DND-41 (cell line): ENCODE measurements around the gene CACNA1A.

Experiments
- ATAC-seq: fragments of 200-7000 bp; cut with Tn5 transposase; 3 replicates; pipeline ENCODE4 v1.9.1; 2021; ENCODE audit warnings: low read depth; ENCODE audit not compliant: insufficient read depth
- DNase-seq: peaks from one replicate; pipeline ENCODE4 v3.0.0-alpha.2; 2020
- H2AFZ ChIP-seq: 2 replicates; pipeline ENCODE4 v1.6.0; 2012; ENCODE audit warnings: low read depth, low read length
- H3K27ac ChIP-seq: 2 replicates; pipeline ENCODE4 v1.5.1; 2012; ENCODE audit warnings: low read length, inconsistent platforms
- H3K27me3 ChIP-seq: fragments of 200-600 bp; sonication (generic); 2 replicates; pipeline ENCODE4 v1.6.0; 2012; ENCODE audit warnings: low read length, mild to moderate bottlenecking, inconsistent platforms; ENCODE audit not compliant: insufficient read depth, poor library complexity
- H3K36me3 ChIP-seq: 2 replicates; pipeline ENCODE4 v1.5.1; 2012; ENCODE audit warnings: low read length, inconsistent platforms; ENCODE audit not compliant: insufficient read depth
- H3K4me1 ChIP-seq: 2 replicates; pipeline ENCODE4 v1.5.1; 2012; ENCODE audit warnings: mild to moderate bottlenecking, low read length; ENCODE audit not compliant: insufficient read depth
- H3K4me2 ChIP-seq: 2 replicates; pipeline ENCODE4 v1.6.0; 2012; ENCODE audit warnings: mild to moderate bottlenecking, moderate library complexity, low read length, inconsistent platforms; ENCODE audit not compliant: insufficient read depth
- H3K4me3 ChIP-seq, 2 experiments: fragments of 200-600 bp in 1 of 2; shearing (Covaris generic) in 1 of 2; 2 replicates each; pipeline ENCODE4 v1.5.1; 2012 to 2016; ENCODE audit warnings: inconsistent platforms in 2 of 2, low read length in 2 of 2, mild to moderate bottlenecking in 2 of 2, low read depth in 1 of 2, moderate library complexity in 1 of 2
- H3K79me2 ChIP-seq: 2 replicates; pipeline ENCODE4 v1.6.0; 2012; ENCODE audit warnings: low read length, inconsistent platforms; ENCODE audit not compliant: insufficient read depth
- H3K9ac ChIP-seq: 2 replicates; pipeline ENCODE4 v1.6.0; 2012; ENCODE audit warnings: low read depth, mild to moderate bottlenecking, inconsistent platforms, low read length, moderate library complexity
- H3K9me3 ChIP-seq: 2 replicates; pipeline ENCODE4 v1.5.1; 2012; ENCODE audit warnings: low read length, moderate library complexity, mild to moderate bottlenecking, inconsistent platforms; ENCODE audit not compliant: insufficient read depth, severe bottlenecking
- H4K20me1 ChIP-seq: 2 replicates; pipeline ENCODE4 v1.6.0; 2012; ENCODE audit warnings: low read length; ENCODE audit not compliant: insufficient read depth
- CTCF ChIP-seq: IDR thresholded peaks from 2 replicates; pipeline ENCODE4 v1.5.1; 2012; ENCODE audit warnings: borderline replicate concordance, low read length, moderate library complexity, mild to moderate bottlenecking; ENCODE audit not compliant: poor library complexity, severe bottlenecking; ENCODE audit errors: extremely low read depth
- EZH2 ChIP-seq: IDR thresholded peaks from 3 replicates; pipeline ENCODE4 v1.6.1; 2012; ENCODE audit warnings: borderline replicate concordance, low read depth, mild to moderate bottlenecking, moderate library complexity, low read length, inconsistent platforms; ENCODE audit not compliant: severe bottlenecking

CACNA1A gene

GRCh38 chr19:13198634-13199033 is 307.6 kb downstream of the CACNA1A start:
- no peak overlapping the region for H3K9ac ChIP-seq

GRCh38 chr19:13195678-13196077 is 310.6 kb downstream of the CACNA1A start:
- Histone ChIP-seq H3K36me3 (no peaks in the 10 kb centered on the region), H3K9ac (no peak overlapping the region), H3K4me2 (no peak overlapping the region), H3K79me2 (no peaks in the 10 kb centered on the region), H3K9me3 (no peaks in the 10 kb centered on the region), H3K4me1 (no peaks in the 10 kb centered on the region), H4K20me1 (no peaks in the 10 kb centered on the region), H3K27ac (no peak overlapping the region), H3K27me3 (no peaks in the 10 kb centered on the region), H3K4me3 (no peak overlapping the region), H2AFZ (no peak overlapping the region)
- ATAC-seq (no peak), DNase-seq (no peak)
- TF ChIP-seq CTCF (peak; percentile 32), EZH2 (no peak)

More at GRCh38 chr19:13198634-13199033, 307.6 kb downstream of the CACNA1A start:
- Histone ChIP-seq H4K20me1 (no peaks in the 10 kb centered on the region), H3K4me1 (no peaks in the 10 kb centered on the region), H3K27me3 (no peaks in the 10 kb centered on the region), H3K79me2 (no peaks in the 10 kb centered on the region), H3K36me3 (no peaks in the 10 kb centered on the region), H3K4me2 (no peak overlapping the region), H3K27ac (no peak overlapping the region), H3K4me3 (no peak overlapping the region), H2AFZ (no peak overlapping the region), H3K9me3 (no peaks in the 10 kb centered on the region)
- ATAC-seq: no peak
- no peak for TF ChIP-seq CTCF
- TF ChIP-seq EZH2: no peak
- DNase-seq: no peak

- DNase-seq (no peak), ATAC-seq (no peak)
- Histone ChIP-seq H3K9ac (no peak overlapping the region), H3K9me3 (no peaks in the 10 kb centered on the region), H3K4me1 (no peaks in the 10 kb centered on the region), H2AFZ (no peak overlapping the region), H3K4me2 (no peak overlapping the region), H4K20me1 (no peaks in the 10 kb centered on the region), H3K36me3 (no peaks in the 10 kb centered on the region), H3K4me3 (no peak overlapping the region), H3K79me2 (no peaks in the 10 kb centered on the region), H3K27me3 (no peaks in the 10 kb centered on the region), H3K27ac (no peak overlapping the region)
- TF ChIP-seq EZH2: no peak
- TF ChIP-seq CTCF: no peak
These were observed 315.3 kb downstream of the CACNA1A start for GRCh38 chr19:13190781-13191540.
